Adipocyte (in vitro differentiated cells): ENCODE data around the gene LINC01488.

Source experiments
- DNase-seq: peaks from one replicate; pipeline ENCODE4 v3.0.0-alpha.2; 2015; ENCODE audit warnings: low read depth
- H3K27me3 ChIP-seq: replicated peaks from 2 replicates; pipeline ENCODE4 v1.7.0; 2013; ENCODE audit warnings: mild to moderate bottlenecking, low read length, moderate library complexity; ENCODE audit not compliant: control insufficient read depth, insufficient read depth
- H3K36me3 ChIP-seq: 2 replicates; pipeline ENCODE4 v1.7.0; 2013; ENCODE audit warnings: low read length, mild to moderate bottlenecking, moderate library complexity; ENCODE audit not compliant: control insufficient read depth, insufficient read depth, severe bottlenecking
- H3K4me1 ChIP-seq: 2 replicates; pipeline ENCODE4 v1.7.0; 2013; ENCODE audit warnings: mild to moderate bottlenecking, low read length, moderate library complexity; ENCODE audit not compliant: control insufficient read depth, insufficient read depth
- H3K4me3 ChIP-seq: 2 replicates; pipeline ENCODE4 v1.7.0; 2013; ENCODE audit warnings: mild to moderate bottlenecking, low read length, moderate library complexity
- H3K9ac ChIP-seq: 2 replicates; pipeline ENCODE4 v1.7.0; 2013; ENCODE audit warnings: mild to moderate bottlenecking, low read length, moderate library complexity
- H3K9me3 ChIP-seq: 2 replicates; pipeline ENCODE4 v1.7.0; 2013; ENCODE audit warnings: mild to moderate bottlenecking, low read length, moderate library complexity; ENCODE audit not compliant: control insufficient read depth

The LINC01488 gene

GRCh38 chr11:69475141-69475865 is 6.2 kb upstream of the LINC01488 start:
- Histone ChIP-seq H3K9ac (no peak overlapping the region), H3K4me3 (no peak overlapping the region)
- no peak for DNase-seq

GRCh38 chr11:69475866-69476471 is 5.5 kb upstream of the LINC01488 start:
- no peak overlapping the region for H3K9ac ChIP-seq
- H3K4me1 ChIP-seq: no peaks in the 10 kb centered on the region
- peaks cover 19% of the 10 kb centered on the region for H3K27me3 ChIP-seq
- no peak for DNase-seq
- H3K4me3 ChIP-seq: no peak overlapping the region
- peaks cover 14% of the 10 kb centered on the region for H3K9me3 ChIP-seq
- H3K36me3 ChIP-seq: no peaks in the 10 kb centered on the region

More at GRCh38 chr11:69475141-69475865, 6.2 kb upstream of the LINC01488 start:
- no peaks in the 10 kb centered on the region for H3K36me3 ChIP-seq
- peaks cover 20% of the 10 kb centered on the region for H3K27me3 ChIP-seq
- H3K4me1 ChIP-seq: no peaks in the 10 kb centered on the region
- H3K9me3 ChIP-seq: peaks cover 14% of the 10 kb centered on the region

DNA sequence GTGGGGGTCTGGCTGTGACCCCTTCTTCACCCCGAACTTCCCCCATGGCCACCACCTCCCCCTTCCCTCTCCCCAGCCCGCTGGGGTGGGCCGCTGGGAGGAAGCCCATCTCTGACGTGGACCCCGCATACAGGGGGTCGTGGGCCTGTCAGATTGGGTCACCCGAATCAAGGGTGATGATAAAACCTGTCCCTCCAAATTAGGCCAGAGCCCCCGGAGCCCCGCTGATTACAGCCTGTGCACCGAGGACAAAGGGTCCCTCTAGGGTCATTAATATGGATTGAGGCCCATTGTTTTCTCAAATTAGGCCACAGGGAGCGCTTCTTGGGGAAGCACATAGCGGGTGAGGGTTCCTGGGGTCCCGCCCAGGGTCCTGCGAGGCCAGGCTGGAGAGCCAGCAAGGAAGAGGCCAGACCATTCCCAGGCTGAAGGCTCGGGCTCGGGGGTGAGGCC is 4.9 kb upstream of the LINC01488 start:
- peaks cover 19% of the 10 kb centered on the region for H3K27me3 ChIP-seq
- H3K36me3 ChIP-seq: no peaks in the 10 kb centered on the region
- no peak for DNase-seq
- no peak overlapping the region for H3K9ac ChIP-seq
- H3K4me1 ChIP-seq: no peaks in the 10 kb centered on the region
- peaks cover 14% of the 10 kb centered on the region for H3K9me3 ChIP-seq
- H3K4me3 ChIP-seq: no peak overlapping the region

GRCh38 chr11:69477086-69477485 is 4.4 kb upstream of the LINC01488 start:
- no peak for DNase-seq
- no peak overlapping the region for H3K4me3 ChIP-seq
- H3K4me1 ChIP-seq: no peaks in the 10 kb centered on the region
- peaks cover 18% of the 10 kb centered on the region for H3K9me3 ChIP-seq
- no peak overlapping the region for H3K9ac ChIP-seq
- peaks cover 19% of the 10 kb centered on the region for H3K27me3 ChIP-seq
- H3K36me3 ChIP-seq: no peaks in the 10 kb centered on the region

- H3K36me3 ChIP-seq: no peaks in the 10 kb centered on the region
- DNase-seq: no peak
- H3K4me3 ChIP-seq: no peak overlapping the region
- peaks cover 27% of the 10 kb centered on the region for H3K27me3 ChIP-seq
- no peaks in the 10 kb centered on the region for H3K4me1 ChIP-seq
- peaks cover 12% of the 10 kb centered on the region for H3K9me3 ChIP-seq
- no peak overlapping the region for H3K9ac ChIP-seq
Observed at GRCh38 chr11:69479591-69480271, 1.7 kb upstream of the LINC01488 start.

GRCh38 chr11:69480547-69481392 is 693 bp upstream of the LINC01488 start:
- Histone ChIP-seq H3K27me3 (peaks cover 27% of the 10 kb centered on the region), H3K9me3 (peaks cover 12% of the 10 kb centered on the region), H3K4me3 (no peak overlapping the region), H3K9ac (no peak overlapping the region), H3K36me3 (no peaks in the 10 kb centered on the region), H3K4me1 (no peaks in the 10 kb centered on the region)
- DNase-seq: no peak

DNA sequence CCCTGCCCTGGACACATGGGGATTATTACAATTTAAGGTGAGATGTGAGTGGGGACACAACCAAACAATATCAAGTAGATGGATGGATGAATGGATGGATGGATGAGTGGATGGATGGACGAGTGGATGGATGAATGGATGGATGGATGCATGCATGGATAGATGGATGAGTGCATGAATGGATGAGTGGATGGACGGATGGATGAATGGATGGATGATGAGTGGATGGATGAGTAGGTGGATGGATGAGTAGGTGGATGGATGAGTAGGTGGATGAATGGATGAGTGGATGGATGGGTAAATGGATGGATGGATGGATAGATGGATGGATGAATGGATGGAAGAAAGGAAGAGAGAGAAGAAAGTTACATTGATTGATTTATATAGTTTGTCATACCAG is 859 bp downstream of the LINC01488 start:
- Histone ChIP-seq H3K9ac (no peak overlapping the region), H3K27me3 (peaks cover 18% of the 10 kb centered on the region), H3K4me3 (no peak overlapping the region), H3K9me3 (peaks cover 12% of the 10 kb centered on the region), H3K36me3 (no peaks in the 10 kb centered on the region), H3K4me1 (peaks cover 15% of the 10 kb centered on the region)
- no peak for DNase-seq

- Histone ChIP-seq H3K27me3 (peaks cover 11% of the 10 kb centered on the region), H3K9me3 (peaks cover 12% of the 10 kb centered on the region), H3K9ac (no peak overlapping the region), H3K36me3 (no peaks in the 10 kb centered on the region), H3K4me3 (no peak overlapping the region), H3K4me1 (peaks cover 15% of the 10 kb centered on the region)
- no peak for DNase-seq
Observed at GRCh38 chr11:69483170-69483569, 1.7 kb downstream of the LINC01488 start.

GRCh38 chr11:69483691-69484426 is 2.4 kb downstream of the LINC01488 start:
- Histone ChIP-seq H3K36me3 (no peaks in the 10 kb centered on the region), H3K9ac (no peak overlapping the region), H3K4me1 (peaks cover 15% of the 10 kb centered on the region), H3K4me3 (no peak overlapping the region), H3K9me3 (peaks cover 12% of the 10 kb centered on the region), H3K27me3 (peaks cover 7% of the 10 kb centered on the region)
- DNase-seq: no peak

GRCh38 chr11:69484427-69485259 is 3.2 kb downstream of the LINC01488 start:
- Histone ChIP-seq H3K4me1 (peaks cover 15% of the 10 kb centered on the region), H3K9me3 (peaks cover 12% of the 10 kb centered on the region), H3K9ac (no peak overlapping the region), H3K36me3 (no peaks in the 10 kb centered on the region), H3K27me3 (peaks cover 7% of the 10 kb centered on the region), H3K4me3 (no peak overlapping the region)
- DNase-seq: no peak
